Activated T-helper 9 cell treated with anti-CD3 and anti-CD28 coated beads, Interleukin-2, amount 50 U/mL, for 16 hours (primary cell): ENCODE measurements around the gene MRPL38.
"Not testable (repeated sequence)": the region's sequence is repeated elsewhere in the genome, so short reads cannot be mapped to it uniquely, and the experiment has no call there.

Experiments
- DNase-seq: peaks from one replicate; pipeline ENCODE4 v3.0.0-alpha.2; 2020; ENCODE audit warnings: low read depth

Gene MRPL38

DNA sequence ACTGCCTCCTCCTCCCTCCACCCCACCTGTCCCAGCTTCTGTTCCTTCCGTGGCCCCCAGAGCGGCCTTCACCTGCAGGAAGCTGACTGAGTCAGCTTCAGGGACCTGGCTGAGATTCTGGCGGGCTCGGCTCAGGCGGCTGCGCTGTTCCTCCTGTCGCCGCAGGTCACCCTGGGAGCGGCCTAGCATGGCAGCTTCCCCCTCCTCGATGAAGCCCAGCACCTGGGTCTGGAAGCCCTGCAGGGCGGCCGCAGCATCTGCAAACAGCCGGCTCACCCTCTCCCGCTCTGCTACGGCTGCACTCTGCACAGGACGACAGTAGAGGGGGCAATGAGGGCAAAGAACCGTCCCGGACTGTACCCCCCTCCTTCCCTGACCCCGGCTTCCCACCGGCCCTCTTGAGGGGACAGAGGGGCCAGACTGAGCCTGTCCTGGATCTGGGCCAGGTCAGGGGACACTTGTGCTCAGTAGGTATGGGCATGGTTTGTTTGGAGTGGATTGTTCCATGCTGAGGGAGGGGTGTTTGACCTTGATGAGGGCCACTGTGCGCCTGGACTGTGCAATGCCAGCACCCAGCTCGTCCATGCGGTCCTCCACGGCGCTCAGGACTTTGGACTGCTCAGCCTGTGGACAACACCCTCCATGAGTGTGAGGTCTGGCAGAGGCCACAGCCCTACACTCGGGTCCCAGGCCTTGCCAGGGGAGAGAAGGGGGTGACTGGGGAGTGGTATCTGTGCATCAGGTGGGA lies 28.3 kb downstream of the MRPL38 start:
- peak; percentile 47 for DNase-seq

DNA sequence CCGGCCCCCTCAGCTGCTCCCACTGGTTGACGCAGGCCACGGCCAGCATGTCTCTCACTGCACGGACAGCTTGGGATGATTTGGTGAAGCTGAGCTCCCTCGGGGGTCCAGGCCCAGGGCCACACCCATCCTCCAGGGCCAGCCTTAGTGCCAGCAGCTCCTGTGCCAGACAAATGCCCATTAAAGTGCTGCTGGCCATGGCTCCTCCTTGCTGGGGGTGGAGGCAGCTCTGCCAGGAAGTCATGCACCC lies 28.8 kb downstream of the MRPL38 start:
- DNase-seq = no peak

DNA sequence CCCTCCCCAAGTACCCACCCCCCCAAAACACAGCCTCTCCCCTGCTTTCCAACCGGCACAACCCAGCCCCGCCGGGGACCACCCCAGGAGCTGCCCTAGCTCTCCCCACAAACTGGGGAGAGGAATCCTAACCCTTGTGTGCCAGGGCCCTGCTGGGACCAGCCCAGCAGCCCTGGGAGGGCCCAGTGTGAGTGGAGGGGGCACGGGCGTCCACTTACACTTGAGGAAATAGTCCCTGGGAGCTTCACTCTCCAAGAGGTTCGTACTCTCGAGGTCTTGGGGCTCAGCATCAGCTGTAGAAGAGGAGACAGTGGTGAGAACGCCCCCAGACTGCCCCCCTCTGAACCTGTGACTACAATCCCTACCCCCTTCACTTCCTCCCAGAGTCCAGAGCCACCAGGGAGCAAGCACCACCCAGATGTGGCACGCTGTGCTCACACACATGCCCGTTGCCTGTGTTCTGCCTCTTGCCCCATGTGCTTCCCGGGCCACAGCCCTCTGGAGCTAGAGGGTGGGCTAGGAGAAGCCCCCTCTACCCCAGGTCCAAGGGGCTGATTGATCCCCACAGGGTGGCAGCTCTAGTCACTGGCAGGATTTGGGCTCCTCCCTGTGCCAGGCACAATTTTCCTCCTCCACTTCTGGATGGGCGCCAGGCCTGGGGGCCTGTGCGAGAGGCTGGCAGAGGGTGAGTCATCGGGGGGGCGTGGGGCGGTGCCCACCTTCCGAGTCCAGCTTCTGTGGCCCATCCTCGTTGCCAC lies 29.3 kb downstream of the MRPL38 start:
- DNase-seq = no peak

DNA sequence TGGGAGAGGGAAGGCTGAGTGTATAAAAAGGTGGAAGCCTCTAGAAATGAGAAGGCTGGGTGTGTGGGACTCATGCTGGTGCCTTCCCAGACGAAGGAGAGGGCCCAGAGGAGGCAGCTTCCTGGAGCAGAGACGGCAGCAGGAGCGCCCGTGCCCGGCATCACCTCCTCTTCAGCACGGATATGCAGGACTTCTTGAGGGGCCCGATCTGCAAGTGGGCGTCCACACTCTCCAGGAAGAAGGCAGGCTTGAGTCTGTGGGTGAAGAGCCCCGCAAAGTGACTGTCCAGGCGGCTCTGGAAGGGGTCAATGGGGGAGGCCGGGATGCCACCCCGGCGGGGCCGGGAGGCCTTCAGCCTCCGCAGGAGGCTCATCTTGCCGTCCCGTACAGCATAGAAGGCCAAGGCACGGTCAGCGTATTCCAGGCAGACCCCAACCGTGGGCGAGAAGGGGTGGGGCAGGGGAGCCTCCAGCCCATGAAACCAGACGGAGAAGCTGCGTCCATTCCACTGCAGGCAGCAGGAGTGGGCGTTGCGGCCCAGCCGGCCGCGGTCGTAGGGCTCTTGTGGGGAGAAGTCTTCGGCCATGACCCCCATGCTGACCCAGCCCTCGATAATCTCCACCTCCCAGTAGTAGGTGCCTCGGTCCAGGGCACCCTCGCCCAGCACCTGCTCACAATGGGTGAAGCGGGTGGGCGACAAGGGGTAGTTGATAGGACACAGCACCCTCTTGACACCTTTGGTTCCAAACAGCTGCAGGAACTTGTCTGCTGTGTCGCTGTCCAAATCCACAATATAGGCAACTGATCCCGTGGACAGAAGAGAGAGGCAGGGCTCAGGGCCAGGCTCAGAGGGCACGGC lies 30.1 kb downstream of the MRPL38 start:
- no peak for DNase-seq

DNA sequence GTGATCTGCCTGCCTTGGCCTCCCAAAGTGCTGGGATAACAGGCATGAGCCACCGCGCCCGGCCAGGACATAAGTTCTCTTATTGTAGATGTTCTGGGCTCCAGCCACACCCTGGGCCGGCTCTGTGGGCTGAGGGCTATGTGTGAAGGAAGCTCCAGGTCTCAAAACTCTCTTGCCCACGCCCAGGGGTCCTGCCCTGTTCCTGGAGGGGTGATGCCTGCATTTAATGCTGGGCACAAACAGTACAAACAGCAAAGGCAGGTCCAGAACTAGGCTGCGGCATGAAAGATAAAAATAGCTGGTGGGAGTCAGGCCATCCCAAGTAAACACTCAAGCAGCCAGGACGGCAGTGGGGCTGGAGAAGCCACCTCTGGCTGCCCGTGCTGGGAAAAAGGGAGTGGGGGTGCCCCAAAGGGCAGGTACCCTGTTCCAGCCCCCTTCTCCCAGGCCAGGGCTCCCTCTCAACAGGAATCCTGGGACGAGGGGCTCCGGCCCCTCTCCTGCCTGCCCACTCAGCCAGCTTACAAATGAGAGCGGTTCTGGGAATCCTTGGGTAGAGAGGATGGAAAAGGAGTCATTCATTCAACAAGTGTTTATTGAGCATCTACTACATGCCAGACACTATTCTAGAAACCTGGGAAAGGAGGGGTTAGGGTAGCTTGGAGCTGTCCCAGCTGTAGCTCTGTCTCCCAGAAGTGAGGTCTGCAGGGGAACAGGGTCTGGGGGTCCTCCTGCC lies 30.9 kb downstream of the MRPL38 start:
- no peak for DNase-seq

DNA sequence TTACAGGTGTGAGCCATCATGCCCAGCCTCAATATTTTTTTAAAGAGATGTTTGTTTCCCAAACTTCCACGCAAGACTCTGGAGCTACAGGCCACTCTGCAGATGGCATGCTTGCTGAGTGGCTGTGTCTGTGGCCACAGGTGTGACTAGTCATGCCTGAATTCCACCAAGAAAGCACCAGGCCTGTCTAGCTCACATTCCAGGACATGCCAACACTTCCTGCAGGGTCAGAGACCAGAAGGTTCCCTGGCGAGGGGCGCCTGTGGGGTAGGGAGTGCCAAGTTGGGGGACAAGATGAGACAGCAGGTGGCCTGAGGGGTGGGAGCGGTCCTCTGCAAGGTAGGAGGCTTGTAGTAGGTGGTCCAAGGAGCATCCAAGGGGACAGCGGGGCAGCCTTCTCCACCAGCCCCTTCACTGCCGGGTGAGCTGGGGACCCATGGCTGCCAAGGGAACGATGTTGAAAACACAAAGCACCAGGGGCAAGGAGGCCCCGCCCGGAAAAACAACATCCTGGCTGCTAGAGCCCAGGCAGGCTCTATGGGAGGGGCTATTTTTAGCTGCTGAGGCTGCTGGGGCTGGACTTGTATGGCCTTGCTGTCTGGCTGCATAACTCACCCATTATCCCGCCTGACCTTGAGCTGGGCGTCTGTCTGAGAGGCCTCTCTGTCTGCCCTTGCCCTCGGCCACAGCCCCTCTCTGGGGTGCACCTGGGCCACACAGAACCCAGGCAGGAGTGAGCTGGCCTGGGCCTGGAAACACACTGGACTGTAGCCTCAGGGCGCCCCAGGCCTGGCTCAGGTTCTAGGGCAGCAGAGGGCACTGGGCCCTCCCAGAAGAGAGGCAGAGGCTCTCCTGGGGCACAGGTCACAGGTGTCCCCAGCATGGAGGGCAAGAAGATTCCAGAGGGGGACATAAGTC lies 32.0 kb downstream of the MRPL38 start:
- no peak for DNase-seq

DNA sequence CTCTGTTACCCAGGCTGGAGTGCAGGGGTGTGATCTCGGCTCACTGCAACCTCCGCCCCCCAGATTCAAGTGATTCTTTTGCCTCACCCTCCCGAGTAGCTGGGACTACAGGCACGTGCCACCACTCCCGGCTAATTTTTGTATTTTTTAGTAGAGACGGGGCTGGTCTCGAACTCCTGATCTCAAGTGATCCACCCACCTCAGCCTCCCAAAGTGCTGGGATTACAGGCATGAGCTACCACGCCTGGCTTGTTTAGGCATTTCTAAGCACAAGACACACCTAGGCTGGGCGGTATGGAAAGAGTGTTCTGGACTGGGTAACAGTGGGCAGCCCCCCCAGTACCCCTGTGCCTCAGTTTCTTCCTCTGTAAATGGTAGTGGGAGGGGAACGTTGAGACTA lies 34.5 kb downstream of the MRPL38 start:
- DNase-seq = not testable (repeated sequence)

DNA sequence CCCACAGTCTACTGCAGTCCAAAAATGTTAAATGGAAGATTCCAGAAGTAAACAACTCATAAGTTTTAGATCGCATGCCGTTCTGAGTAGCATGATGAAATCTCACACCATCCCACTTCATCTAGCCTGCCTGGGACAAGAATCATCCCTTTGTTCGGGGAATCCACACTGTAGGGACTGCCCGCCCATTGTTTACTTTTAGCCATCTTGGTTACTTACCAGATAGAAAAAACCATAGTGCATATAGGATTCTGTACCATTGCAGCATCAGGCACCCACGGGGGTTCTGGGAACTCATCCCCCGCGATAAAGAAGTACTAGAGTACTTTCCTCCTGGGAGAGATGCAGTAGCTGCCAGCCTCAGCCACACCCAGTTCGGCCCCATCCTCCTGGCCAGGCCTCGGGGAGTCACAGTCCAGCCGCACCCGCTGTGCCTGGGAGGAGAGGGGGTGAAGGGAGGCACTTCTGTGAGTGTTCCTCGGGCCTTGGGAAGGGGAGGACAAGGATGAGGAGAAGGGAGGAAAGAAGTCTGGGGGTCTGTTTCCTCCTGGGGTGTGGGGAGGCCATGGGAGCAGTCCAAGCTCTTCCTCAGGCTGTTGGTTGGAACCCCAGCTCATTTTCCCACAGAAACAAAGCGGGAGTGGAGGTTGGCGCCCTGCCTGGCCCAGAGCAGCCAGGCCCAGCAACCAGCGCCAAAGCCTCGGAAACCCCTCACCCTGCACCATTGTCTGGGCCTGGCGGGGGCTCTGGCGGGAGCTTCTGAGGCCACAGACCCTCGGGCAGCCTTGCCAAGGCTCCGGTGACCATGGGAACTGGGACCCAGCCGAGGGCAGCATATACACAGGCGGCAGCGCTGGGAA lies 35.2 kb downstream of the MRPL38 start:
- DNase-seq = no peak

DNA sequence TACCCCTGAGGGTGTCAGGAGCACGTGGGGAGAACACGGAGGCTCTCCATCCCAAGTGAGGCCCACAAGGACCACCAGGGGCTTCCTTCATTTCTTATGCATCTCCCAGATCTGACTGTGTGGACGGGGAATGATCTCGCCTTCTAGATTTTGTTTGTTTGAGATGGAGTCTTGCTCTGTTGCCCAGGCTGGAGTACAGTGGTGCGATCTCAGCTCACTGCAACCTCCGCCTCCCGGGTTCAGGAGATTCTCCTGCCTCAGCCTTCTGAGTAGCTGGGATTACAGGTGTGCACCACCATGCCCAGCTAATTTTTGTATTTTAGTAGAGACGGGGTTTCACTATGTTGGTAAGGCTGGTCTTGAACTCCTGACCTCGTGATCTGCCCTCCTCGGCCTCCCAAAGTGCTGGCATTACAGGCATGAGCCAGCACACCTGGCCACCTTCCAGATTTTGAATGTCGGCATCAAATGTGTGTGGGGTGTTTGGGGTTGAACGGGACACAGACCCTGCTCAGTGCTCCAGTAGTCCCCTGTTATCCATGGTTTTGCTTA lies 35.9 kb downstream of the MRPL38 start:
- not testable (repeated sequence) for DNase-seq

DNA sequence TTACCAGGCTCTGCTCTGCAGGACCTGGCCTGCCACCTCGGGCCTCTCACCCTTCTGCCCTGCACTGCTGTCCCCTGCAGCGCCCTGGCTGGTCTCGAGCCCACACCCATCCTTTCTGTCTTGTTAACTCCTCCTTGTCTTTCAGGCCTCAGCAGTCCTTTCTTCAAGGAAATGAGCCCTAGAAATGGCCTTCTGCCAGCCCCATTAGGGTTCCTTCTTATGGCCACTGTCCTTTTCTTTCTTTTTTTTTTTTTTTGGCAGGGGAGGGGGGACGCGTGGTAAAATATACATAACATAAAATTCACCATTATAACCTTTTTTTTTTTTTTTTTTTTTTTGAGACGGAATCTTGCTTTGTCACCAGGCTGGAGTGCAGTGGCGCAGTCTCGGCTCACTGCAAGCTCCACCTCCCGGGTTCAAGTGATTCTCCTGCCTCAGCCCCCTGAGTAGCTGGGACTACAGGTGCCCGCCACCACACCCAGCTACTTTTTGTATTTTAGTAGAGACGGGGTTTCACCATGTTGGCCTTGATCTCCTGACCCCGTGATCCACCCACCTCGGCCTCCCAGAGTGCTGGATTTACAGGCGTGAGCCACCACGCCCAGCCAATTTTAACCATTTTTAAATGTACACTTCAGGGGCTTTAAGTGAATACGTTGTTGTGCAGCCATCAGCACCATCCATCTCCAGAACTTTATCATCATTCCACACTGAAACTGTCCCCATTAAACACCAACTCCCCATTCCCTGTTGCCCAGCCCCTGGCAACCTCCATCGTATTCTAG lies 39.1 kb downstream of the MRPL38 start:
- not testable (repeated sequence) for DNase-seq

DNA sequence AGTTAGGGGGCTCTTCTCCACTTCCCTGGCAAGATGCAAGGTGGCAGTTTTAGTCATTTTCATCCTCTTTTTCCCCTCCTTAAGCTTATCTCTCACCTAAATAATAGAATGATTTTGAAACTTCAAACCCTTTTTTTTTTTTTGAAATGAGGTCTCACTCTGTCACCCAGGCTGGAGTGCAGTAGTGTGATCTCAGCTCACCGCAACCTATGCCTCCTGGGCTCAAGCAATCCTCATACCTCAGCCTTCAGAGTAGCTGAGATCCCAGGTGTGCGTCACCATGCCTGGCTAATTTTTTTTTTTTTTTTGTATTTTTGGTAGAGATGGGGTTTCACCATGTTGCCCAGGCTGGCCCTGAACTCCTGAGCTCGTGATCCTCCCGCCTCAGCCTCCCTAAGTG lies 39.8 kb downstream of the MRPL38 start:
- not testable (repeated sequence) for DNase-seq

DNA sequence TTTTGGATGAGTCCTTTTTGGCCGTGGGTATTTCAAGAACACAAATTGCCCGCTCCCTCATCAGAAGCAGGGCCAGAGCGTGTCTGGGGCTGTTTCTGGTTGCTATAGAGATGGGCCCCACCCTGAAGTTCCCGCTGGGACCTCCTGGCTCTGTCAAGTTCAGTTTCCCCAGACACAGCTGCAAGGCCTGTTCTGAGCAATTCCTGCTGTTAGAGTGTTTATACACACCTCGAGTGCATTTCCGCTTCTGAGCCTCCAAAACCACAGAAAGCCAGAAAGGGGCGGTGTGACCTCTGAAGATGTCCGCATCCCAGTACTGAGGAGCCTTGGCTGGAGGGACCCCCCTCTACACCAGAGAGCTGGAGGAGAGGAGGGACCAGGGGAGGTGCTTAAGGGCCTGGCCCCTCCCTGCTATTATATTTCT lies 40.2 kb downstream of the MRPL38 start:
- DNase-seq = no peak

DNA sequence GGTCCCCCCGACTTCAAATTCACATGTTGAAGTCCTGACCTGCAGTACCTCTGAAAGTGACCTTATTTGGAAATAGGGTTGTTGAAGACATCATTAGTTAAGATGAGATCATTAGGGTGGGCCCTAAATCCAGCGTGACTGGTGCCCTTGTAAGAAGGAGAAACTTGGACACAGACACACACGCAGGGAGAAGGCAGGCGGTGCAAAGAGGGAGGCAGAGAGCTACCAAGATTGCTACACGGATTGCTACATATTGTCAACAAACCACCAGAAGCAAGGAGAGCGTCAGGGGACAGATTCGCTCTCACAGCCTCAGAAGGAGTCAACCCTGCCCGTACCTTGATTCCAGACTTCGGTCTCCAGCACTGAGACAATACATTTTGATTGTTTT lies 42.8 kb downstream of the MRPL38 start:
- DNase-seq = no peak

DNA sequence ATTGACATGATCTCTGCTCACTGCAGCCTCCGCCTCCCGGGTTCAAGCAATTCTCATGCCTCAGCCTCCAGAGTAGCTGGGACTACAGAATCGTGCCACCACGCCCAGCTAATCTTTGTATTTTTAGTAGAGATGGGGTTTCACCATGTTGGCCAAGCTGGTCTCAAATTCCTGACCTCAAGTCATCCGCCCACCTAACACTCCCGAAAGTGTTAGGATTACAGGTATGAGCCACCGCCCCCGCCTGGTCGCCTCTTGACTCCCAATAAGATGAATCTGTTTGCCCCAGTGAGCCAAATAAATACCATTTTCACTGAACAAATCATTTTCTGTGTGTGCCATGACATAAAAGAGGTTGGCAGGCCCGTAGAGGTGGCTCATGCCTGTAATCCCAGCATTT lies 45.3 kb downstream of the MRPL38 start:
- DNase-seq = not testable (repeated sequence)

DNA sequence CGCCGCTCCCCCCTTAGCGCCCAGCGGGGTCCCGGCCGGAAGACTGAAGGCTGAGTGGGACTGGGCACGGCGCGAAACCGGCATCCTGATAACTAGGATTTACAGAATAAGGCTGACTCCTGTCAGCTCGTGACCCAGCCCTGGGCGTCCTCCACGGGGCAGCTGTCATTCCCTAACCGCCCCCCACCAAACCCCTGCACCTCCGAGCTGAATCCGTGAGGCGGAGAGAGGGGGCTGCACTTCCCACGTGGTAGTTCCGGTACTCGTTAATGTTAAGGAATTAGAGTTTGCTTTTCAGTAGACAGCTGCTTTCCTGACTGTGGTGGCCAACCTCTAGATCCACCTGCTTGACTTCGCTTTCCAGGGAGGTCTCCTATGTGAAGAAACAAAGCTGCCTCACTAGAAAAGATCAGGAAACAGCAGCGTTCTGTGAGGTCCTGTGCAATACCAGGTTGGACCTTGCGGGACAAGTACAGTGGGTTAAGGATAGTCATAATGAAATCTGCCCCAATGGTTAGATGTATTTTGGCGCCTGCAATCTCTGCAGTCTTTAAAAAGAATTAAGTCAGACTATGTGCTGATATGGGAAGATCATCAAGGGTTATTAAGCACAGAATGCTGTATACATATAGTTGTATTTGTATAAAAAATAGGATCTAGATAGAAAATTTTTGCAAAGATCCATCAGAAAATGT lies 48.5 kb downstream of the MRPL38 start:
- DNase-seq = no peak

DNA sequence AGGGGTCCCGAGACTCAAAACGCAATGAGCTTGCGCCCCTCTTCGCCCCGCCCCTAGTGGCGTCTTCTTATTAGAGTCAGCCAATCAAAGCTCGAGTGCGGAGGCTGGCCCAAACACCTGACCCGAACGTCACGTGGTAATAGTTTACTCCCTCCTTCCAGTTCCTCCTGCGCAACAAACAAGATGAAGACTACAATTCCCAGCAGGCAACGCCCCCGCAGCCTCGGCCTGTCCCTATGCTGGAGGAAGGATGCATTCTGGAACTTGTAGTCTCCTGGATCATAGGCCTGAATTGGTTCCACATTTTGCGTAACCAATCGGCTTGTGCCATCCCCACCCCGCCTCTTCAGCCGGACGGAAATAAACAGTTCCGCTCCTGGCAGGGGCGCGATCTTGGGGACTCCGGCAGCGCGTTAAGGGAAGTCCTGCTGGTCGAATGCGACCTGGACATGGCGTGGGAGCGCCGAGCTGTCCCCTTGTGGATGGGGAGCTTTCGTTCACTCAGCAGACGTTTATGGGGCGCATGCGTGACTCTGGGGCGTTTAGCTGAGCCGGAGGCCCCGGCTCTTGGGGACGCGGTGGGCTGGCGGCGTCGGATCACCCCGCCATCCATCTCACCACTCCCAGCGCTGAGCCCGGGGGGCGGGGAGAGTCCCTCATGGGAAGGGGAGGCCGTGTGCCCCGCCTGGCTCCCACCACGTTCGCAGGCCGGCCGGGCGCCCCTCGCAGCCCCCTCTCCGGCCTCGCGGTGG lies 49.2 kb downstream of the MRPL38 start, which contains the start of gene WBP2:
TSS of gene WBP2 (minus strand) at position 26 of the 752 bp plus-strand sequence. CDS start 38 bp downstream, outside the sequence.
- peak; percentile 94 for DNase-seq

DNA sequence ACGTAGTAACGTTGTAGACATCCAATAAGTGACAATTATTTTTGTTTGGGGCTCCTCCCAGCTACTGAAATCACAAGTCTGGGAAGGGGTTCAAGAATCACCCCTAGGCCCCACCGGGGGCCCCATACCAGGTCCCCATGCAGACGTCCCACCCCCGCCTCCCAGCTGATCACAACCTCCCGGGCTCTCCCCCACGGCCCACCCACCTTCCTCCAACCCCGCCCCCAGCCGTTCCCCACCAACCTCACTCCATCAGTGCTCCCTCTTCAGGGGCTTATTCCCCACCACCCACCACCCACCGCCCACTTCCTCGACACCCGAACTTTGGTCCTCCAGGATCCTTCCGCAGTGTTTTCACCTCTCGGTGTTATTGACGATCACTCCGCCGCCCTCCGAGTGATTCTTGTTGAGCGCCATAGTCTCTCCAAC lies 49.8 kb downstream of the MRPL38 start:
- DNase-seq = no peak
